MG63 (cell line): Measurements from ENCODE around the gene FADS2. TPM values are rescaled to one million over a fixed set of nuclear protein-coding genes. Genes with fewer than 3 reads are reported as not detected.
A peak's percentile ranks its signal among the peaks of the same experiment; 100 is the strongest.

Source experiments
- DNase-seq: peaks from one replicate; pipeline ENCODE4 v3.0.0-alpha.2; 2020
- H3K27me3 ChIP-seq: fragments of 250-450 bp; sonication (Bioruptor Pico); 2 replicates; pipeline ENCODE4 v1.5.1; 2020; ENCODE audit warnings: mild to moderate bottlenecking, moderate library complexity
- H3K36me3 ChIP-seq: fragments of 250-450 bp; sonication (Bioruptor Pico); 2 replicates; pipeline ENCODE4 v1.5.1; 2020; ENCODE audit warnings: mild to moderate bottlenecking, moderate library complexity
- H3K4me3 ChIP-seq: fragments of 250-450 bp; sonication (Bioruptor Pico); 2 replicates; pipeline ENCODE4 v1.5.1; 2020; ENCODE audit warnings: mild to moderate bottlenecking, moderate library complexity
- H3K9me3 ChIP-seq: fragments of 250-450 bp; sonication (Bioruptor Pico); 2 replicates; pipeline ENCODE4 v1.5.1; 2020; ENCODE audit warnings: mild to moderate bottlenecking, moderate library complexity
- total RNA-seq: library from RNA; depleted of rRNA; stranded (reverse); fragments of >200 nt; shearing (Covaris generic); gene quantifications from 2 replicates; pipeline ENCODE4 v1.2.3, GENCODE V29; 2014; ENCODE audit warnings: low replicate concordance; rRNA removed

The FADS2 gene
- total RNA-seq, 1 experiment from 2014 or later: 22.6 TPM

- Histone ChIP-seq H3K4me3 (no peak overlapping the region), H3K9me3 (no peaks in the 10 kb centered on the region), H3K36me3 (no peaks in the 10 kb centered on the region), H3K27me3 (no peaks in the 10 kb centered on the region)
- no peak for DNase-seq
These were observed 83.8 kb downstream of the FADS2 start for GRCh38 chr11:61911701-61912529.

- Histone ChIP-seq H3K4me3 (no peak overlapping the region), H3K9me3 (no peaks in the 10 kb centered on the region), H3K27me3 (no peaks in the 10 kb centered on the region), H3K36me3 (no peaks in the 10 kb centered on the region)
- no peak for DNase-seq
These were observed 84.4 kb downstream of the FADS2 start for GRCh38 chr11:61912530-61912898.

DNA sequence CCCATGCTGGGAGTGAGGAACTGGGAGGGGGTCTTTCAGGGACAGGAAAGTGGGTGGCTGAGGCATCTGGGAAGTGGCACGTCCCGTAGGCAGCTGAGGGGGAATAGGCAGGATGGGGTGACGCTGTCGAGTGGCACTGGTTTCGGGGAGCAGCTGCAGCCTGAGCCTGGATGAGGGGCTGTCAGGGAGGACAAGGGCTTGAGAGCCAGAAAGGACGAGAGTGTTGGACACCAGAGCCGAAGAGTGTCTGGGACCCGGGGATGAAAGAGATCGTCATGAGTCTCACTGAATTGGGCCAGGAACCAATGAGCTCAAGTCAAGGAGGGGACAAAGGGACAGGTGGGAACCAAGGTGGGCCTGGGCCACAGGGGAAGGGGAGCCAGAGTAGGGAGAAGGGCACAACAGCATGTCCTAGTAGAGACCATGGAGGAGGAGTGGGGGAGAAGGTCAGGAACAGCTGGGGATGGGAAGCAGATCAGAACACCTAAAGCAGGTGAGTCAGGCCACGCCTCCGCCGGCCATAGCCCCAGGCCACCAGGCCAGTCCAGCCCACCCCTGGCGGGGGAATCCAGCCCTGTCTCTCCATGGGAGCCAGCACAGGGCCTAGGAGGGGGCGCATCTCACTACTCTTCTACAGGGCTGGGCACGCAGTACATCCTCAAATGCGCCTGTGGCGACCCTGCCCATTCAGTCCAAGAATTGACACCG is 85.0 kb downstream of the FADS2 start:
- no peak for DNase-seq

DNA sequence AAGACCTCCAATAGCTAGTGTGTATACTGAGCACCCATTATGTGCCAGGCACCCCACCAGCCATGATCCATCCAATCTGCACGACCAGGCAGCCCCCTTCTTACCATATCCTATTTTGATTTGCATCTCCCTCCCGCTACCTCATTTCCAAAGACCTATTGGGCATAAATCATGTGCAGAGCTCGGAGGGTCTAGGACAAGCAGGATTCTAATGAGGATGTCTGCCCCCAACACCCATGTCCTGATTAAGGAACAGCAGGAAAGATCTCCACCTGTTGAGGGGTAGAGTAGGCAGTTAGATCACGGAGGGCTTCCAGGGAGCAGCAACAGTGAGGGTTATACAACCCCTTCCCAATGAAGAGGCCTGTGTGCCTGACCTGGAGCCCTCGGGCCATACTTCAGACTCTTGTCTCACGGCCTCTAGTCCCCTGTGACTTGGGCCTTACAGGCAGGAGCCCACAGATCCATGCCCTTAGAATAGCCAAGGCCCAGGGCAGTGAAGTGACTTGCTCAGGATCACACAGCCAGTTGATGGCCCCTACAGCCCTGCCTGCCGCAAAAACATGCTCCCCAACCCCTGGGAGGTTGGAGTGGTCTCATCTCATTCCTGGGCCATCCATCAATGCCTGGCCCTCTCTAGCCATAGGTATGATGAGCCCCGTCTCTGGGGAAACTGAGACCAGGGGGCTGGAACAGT is 85.7 kb downstream of the FADS2 start:
- Histone ChIP-seq H3K4me3 (no peak overlapping the region), H3K9me3 (no peaks in the 10 kb centered on the region), H3K36me3 (no peaks in the 10 kb centered on the region), H3K27me3 (no peaks in the 10 kb centered on the region)
- no peak for DNase-seq

More for the DNA sequence above, 85.0 kb downstream of the FADS2 start:
- H3K4me3 ChIP-seq: no peak overlapping the region
- H3K27me3 ChIP-seq: no peaks in the 10 kb centered on the region
- H3K36me3 ChIP-seq: no peaks in the 10 kb centered on the region
- H3K9me3 ChIP-seq: no peaks in the 10 kb centered on the region

- Histone ChIP-seq H3K27me3 (no peaks in the 10 kb centered on the region), H3K9me3 (no peaks in the 10 kb centered on the region), H3K4me3 (no peak overlapping the region), H3K36me3 (no peaks in the 10 kb centered on the region)
- DNase-seq: no peak
These were observed 86.5 kb downstream of the FADS2 start for GRCh38 chr11:61914471-61915171.

GRCh38 chr11:61916737-61917333 is 88.7 kb downstream of the FADS2 start:
- H3K36me3 ChIP-seq: no peaks in the 10 kb centered on the region
- H3K4me3 ChIP-seq: peak overlapping the region; percentile 49
- H3K27me3 ChIP-seq: no peaks in the 10 kb centered on the region
- no peaks in the 10 kb centered on the region for H3K9me3 ChIP-seq
- DNase-seq: no peak

Other genes starting within 250 kb of the FADS2 start
- gene SYT7, start 247.2 kb upstream of the FADS2 start, total RNA-seq: 3.7 and 9.9 TPM in 2 replicates
- 1.3 and 1.4 TPM in 2 replicates for gene DAGLA, start 147.9 kb upstream of the FADS2 start, total RNA-seq
- gene MYRF, start 75.7 kb upstream of the FADS2 start, total RNA-seq: 0.23 and 1.9 TPM in 2 replicates
- 61.8 and 88.7 TPM in 2 replicates for gene TMEM258, start 35.7 kb upstream of the FADS2 start, total RNA-seq
- 80.9 and 85.7 TPM in 2 replicates for gene FEN1, start 35.4 kb upstream of the FADS2 start, total RNA-seq
- gene FADS1, start 11.3 kb upstream of the FADS2 start, total RNA-seq: 25.4 and 28.3 TPM in 2 replicates
- gene FADS3, start 63.2 kb downstream of the FADS2 start, total RNA-seq: 32.7 and 59.7 TPM in 2 replicates
- 2.8 and 3.0 TPM in 2 replicates for gene RAB3IL1, start 89.3 kb downstream of the FADS2 start, total RNA-seq
- not detected in 2 replicates for gene BEST1, start 122.1 kb downstream of the FADS2 start, total RNA-seq
- gene FTH1, start 139.3 kb downstream of the FADS2 start, total RNA-seq: 301 and 415 TPM in 2 replicates